SIG-M5 treated with dmso at 0.1 percent for 504 hours (cell line): Measurements from ENCODE around the gene SLC24A1.
A peak's percentile ranks its signal among the peaks of the same experiment; 100 is the strongest.

Experiments
- DNase-seq: peaks from one replicate; lab custom pipeline; 2025; ENCODE audit not compliant: unreplicated experiment; lab: John Stamatoyannopoulos, UW

Gene SLC24A1

GRCh38 chr15:65618560-65619109 lies 3.1 kb upstream of the SLC24A1 start:
- no peak for DNase-seq

- no peak for DNase-seq
Measured at GRCh38 chr15:65619626-65620290, 2.0 kb upstream of the SLC24A1 start.

GRCh38 chr15:65620833-65621232 lies 905 bp upstream of the SLC24A1 start:
- DNase-seq, result no peak

GRCh38 chr15:65623103-65623502 lies 1.4 kb downstream of the SLC24A1 start:
- DNase-seq, result no peak

DNA sequence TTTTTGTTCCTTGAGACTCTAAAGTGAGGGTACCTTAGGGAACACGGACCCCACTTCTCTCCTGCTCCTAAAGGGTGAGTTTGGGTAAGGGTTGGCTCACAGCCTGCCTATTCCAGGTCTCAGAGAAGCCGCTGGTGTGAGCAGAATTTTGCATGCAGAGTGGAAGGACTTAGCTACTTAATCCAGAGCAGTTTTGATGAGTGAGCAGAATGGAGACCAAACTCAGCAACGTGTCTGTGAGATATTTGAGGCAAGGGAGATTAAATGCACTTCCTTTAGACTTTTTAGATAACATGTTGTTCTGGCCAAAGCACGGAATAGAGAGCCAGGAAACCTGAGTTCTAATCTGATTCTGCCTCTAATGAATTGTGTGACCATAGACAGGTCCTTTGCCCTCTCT lies 5.1 kb downstream of the SLC24A1 start:
- no peak for DNase-seq

GRCh38 chr15:65629548-65629947 lies 7.8 kb downstream of the SLC24A1 start:
- DNase-seq, result no peak

GRCh38 chr15:65630760-65631159 lies 9.0 kb downstream of the SLC24A1 start:
- DNase-seq, result no peak

GRCh38 chr15:65631503-65631902 lies 9.8 kb downstream of the SLC24A1 start:
- no peak for DNase-seq

DNA sequence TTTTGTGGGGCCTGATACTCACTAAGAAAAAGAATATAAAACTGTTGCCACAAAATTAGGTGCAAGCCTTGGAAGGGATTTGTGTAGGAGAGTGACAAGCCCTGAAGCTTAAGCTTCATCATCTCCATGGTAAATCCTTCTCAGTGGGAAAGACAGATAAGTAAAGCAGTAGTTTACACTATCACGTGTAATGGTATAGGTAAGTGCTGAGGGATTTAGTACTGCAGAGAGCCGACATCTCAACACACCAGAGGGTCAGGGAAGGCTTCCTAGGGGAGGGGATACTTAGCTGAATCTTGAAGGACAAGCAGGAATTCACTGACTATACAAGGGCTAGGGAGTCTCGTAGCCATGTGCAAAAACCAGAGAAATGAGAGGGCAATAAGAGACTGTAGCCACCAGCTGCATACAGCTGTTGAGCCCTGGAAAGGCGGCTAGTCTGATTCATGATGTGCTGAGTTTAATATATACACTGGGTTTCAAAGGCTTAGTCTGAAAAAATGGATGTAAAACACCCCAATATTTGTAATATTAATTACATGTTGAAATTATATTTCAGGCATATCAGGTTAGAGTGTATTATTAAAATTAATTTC lies 11.1 kb downstream of the SLC24A1 start:
- DNase-seq, result no peak

DNA sequence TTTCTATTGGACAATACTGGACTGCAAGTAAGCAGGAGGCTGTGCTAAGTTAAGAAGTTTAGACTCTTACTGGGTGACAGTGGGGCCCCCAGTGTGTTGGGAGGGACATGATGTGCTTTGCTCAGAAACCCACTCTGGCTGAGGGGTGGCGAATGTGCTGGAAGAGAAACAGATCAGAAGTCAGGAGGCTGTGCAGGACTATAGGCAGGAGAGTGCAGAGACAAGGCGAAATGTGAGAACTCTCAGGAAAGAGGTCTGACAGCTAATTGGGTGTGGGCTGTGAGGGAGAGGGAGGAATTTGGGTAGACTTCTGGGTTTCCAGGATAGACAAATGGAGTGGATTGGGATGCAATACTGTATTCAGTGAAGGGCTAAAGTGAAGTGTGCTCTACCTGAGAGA lies 12.0 kb downstream of the SLC24A1 start:
- DNase-seq, result no peak

DNA sequence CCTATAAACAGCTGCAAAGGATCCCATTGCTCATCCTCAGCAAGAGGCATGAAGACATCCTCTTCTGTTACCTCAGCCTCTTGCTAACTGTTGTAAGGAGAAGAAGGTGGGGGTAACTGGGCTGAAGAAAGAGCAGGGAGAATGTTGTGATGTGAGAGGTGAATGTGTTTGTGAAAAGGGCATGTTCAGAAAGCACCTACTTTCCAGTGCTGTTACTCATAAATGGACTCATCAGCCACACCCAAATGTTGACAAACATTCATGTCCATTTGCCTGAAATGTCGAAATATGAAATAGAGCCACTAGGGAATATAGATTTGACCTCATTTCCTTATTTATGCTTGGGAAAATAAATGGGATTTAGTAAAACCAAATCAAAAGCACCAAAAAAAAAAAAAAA lies 12.6 kb downstream of the SLC24A1 start:
- no peak for DNase-seq

DNA sequence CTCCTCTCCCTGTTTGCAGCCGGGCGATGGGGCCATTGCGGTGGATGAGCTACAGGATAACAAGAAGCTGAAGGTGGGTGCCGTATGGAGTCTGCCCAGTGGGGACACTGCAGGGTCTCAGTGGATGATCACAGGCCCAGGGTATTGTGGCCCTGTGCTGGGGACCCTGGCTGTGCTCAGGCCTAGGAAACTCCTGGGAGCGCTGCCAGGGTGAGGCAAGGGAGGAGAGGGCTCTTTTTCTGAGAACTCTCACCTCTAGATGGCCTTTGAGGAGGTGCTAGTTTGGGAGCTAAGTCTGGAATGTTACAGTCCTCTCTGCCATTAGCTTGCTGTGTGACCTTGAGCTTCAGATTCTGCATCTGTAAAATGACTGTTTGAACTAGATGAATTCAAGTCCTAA lies 16.4 kb downstream of the SLC24A1 start:
- DNase-seq, result no peak

GRCh38 chr15:65638681-65639089 lies 16.9 kb downstream of the SLC24A1 start:
- peak; percentile 84 for DNase-seq

DNA sequence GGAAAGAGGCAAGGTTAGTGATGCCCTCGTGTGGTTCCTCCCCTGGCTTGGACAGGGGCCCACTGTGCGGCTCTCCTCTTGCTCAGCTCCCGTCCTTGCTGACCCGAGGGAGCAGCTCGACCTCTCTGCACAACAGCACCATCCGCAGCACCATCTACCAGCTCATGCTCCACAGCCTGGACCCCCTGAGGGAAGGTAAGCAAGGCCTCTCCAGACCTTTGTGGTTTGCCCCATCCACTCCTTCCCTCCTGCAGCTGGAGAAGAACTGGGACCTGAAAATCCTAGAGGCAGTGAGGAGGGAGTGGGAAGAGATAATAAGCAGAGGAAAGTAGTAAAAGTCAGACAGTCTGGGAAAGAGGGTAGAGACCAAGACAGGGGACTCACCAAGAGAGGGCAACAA lies 17.8 kb downstream of the SLC24A1 start:
- no peak for DNase-seq

DNA sequence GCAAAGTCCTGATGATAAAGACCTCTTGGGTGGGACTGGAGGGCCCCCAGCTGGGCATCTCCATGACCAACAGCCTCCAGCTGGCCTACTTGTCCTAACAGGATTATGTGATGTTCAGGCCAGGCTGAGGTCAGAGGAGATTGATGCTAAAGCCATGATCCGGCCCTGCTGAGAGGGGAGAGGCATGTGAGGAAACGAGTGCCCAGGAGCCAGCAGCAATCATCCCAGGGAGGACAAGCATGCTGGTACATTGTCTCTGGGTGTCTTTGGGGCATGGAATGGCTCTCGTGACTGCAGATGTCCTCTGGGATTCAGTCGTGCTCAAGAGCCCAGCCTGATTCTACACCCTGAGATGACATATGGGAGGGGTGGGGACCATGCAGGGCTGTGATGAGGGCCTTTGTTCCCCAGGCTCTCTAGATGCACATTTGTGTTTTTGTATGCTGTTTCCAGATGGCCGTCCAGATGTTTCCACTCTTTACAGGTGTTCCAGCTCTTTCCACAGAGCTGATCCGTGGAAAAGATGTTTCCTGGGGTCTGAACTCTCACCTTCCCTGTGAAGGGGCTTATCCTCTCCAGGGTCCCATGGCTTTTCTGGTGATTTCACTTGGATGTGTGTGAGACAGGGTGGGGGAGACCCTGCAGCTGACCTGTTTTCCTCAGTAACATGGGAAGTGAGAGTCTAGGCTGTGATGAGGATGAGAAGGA lies 20.2 kb downstream of the SLC24A1 start:
- DNase-seq, result no peak

DNA sequence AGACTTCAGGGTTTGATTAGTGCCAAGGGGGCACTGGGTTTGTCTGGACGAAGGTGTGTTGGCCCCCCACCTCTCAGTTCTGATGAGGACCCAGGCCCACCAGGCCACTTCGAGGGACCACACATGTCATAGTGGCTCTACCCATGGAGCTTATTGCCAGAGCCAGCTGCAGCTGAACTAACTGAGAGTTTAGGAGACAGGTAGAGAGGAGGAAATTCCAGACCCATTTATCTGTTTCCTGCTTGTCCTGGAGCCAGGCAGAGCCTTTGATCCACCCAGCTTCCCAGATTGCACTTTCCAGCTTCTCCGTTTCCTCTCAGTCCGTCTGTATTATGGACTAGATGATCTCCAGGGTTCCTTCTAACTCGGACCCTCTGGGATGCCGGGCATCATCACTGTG lies 20.9 kb downstream of the SLC24A1 start:
- no peak for DNase-seq

DNA sequence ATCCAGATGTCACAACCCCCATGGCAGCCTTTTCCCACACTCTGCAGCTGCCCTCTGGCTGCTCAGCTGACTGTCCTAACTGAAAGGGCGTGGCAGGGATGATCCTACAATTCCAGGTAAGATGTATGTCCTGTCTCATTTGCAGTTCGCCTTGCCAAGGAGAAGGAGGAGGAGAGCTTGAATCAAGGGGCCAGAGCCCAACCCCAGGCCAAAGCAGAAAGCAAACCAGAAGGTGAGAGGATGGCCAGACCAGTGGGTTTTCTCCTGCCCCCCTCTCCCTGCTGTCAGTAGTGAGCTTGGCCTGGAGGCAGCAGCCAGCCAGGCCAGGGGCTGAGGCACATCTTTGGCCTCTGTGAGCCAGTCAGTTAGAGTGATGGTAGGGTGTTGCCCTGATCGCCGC lies 22.5 kb downstream of the SLC24A1 start:
- no peak for DNase-seq

GRCh38 chr15:65645392-65645791 lies 23.7 kb downstream of the SLC24A1 start:
- no peak for DNase-seq

- DNase-seq, result no peak
Measured at GRCh38 chr15:65646486-65646885, 24.7 kb downstream of the SLC24A1 start.

DNA sequence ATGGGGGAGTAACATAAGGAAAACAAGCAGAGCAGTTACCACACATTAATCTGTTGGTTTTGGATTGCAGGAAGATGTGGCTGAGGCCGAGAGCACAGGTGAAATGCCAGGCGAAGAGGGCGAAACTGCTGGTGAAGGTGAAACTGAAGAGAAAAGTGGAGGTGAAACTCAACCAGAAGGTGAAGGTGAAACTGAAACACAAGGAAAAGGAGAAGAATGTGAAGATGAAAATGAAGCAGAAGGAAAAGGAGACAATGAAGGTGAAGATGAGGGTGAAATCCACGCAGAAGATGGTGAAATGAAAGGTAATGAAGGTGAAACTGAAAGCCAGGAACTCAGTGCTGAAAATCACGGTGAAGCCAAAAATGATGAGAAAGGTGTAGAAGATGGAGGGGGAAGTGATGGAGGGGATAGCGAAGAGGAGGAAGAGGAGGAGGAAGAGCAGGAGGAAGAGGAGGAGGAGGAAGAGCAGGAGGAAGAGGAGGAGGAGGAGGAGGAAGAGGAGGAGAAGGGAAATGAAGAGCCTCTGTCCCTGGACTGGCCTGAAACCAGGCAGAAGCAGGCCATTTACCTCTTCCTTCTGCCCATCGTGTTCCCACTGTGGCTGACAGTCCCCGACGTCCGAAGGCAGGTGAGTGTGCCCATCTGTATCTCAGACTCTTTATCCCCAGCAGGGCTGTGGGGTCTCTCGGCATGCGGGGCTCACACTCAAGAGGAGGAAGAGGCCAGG lies 28.7 kb downstream of the SLC24A1 start:
- no peak for DNase-seq

DNA sequence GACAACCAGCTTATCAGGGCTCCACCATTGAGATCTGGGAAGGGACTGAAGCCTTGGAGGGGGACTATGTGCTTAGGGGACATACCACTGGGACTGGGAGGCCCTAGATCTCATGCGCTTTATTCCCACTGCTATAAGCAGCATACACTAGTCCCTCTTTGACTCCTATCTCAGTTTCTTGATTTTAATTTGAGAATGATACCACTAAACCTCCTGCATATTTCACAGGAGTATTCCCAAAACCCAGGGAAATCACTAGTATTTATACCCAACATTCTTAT lies 29.2 kb downstream of the SLC24A1 start:
- DNase-seq, result no peak
